ENCODE results near the gene FIBCD1. TPM values are rescaled to one million over a fixed set of nuclear protein-coding genes. Genes with fewer than 3 reads are reported as not detected.

The FIBCD1 gene
- polyA plus RNA-seq: 1 to 10 TPM in 1 of 4 donors, under 1 TPM in 1, not detected in 2; 0.35 to 1.5 TPM
- long read RNA-seq, donor 1: 0 reads
- long read RNA-seq, donor 2: 0 reads
- long read RNA-seq, donor 3: 0 reads
- long read RNA-seq, donor 4: 0 reads
- long read RNA-seq, donor 5: 0 reads
- long read RNA-seq, donor 6: 0 reads
- long read RNA-seq, donor 7: 0 reads
- long read RNA-seq, donor 8: 0 reads
- long read RNA-seq, donor 9: 0 reads
- long read RNA-seq, donor 10, partial matches to known transcripts: 0 of 1 reads
- long read RNA-seq, donor 10, other reads (novel, unspliced or antisense): 0 of 1 reads

- H3K4me3 ChIP-seq (ENCODE audit: low read depth in 1 of 3, low read length in 3 of 3): peak within 1 kb of the TSS; percentile 26 to 45 (median 37)
- H3K36me3 ChIP-seq (ENCODE audit: control insufficient read depth in 3 of 3, insufficient read depth in 2 of 3, low read depth in 1 of 3, low read length in 3 of 3): no peaks in the 10 kb centered on the region
- H3K4me1 ChIP-seq (ENCODE audit: control insufficient read depth in 3 of 3, insufficient read depth in 2 of 3, low read depth in 1 of 3, low read length in 2 of 3): peaks cover 0 to 5% (median 0%) of the 10 kb centered on the region in 3 donors
- WGBS, 3 donors: 0 to 1% (median 0%) methylated on average over 86 to 98 of the region's 98 CpGs
- peaks cover 8 to 77% (median 17%) of the 10 kb centered on the region in 3 donors for H3K27me3 ChIP-seq (ENCODE audit: control insufficient read depth in 3 of 3, insufficient read depth in 3 of 3, low read length in 3 of 3)
- no peaks in the 10 kb centered on the region for H3K9me3 ChIP-seq (ENCODE audit: control insufficient read depth in 2 of 2, insufficient read depth in 1 of 2, low read depth in 1 of 2, low read length in 1 of 2)
- H3K27ac ChIP-seq (ENCODE audit: low read depth in 1 of 3, low read length in 2 of 3): no peak within 1 kb of the TSS
- FAIRE-seq (no peak), DNase-seq (peak; percentile 45 to 58)
Measured at GRCh38 chr9:130938652-130939404, at the start of gene FIBCD1. TSS of gene FIBCD1 (minus strand) at chr9:130939247. CDS start at chr9:130938607, 640 bp downstream.

DNA sequence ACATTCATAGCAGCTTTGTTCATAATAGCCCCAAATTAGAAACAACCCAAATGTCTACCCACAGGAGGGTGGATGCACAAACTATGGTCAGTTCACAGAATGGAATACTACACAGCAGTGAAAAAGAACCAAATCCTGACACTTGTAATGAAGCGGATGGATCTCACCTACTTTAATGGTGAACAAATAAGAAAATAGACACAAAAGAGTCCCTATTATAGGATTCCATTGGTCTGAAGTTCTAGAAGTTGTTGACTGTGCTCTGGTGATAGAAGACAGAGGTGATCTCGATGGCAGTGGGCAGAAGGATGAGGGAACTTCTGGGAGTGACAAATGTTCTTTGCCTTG is 49.3 kb upstream of the FIBCD1 start:
- H3K36me3 ChIP-seq (ENCODE audit: control insufficient read depth in 3 of 3, insufficient read depth in 2 of 3, low read depth in 1 of 3, low read length in 3 of 3): no peaks in the 10 kb centered on the region
- H3K27ac ChIP-seq (ENCODE audit: low read depth in 1 of 3, low read length in 2 of 3): no peak overlapping the region
- no peaks in the 10 kb centered on the region for H3K9me3 ChIP-seq (ENCODE audit: control insufficient read depth in 2 of 2, insufficient read depth in 1 of 2, low read depth in 1 of 2, low read length in 1 of 2)
- no peaks in the 10 kb centered on the region for H3K4me1 ChIP-seq (ENCODE audit: control insufficient read depth in 3 of 3, insufficient read depth in 2 of 3, low read depth in 1 of 3, low read length in 2 of 3)
- DNase-seq (no peak), FAIRE-seq (no peak)
- WGBS, 3 donors: 77 to 92% (median 90%) methylated on average over 2 of the region's 2 CpGs
- no peak overlapping the region for H3K4me3 ChIP-seq (ENCODE audit: low read depth in 1 of 3, low read length in 3 of 3)
- H3K27me3 ChIP-seq (ENCODE audit: control insufficient read depth in 3 of 3, insufficient read depth in 3 of 3, low read length in 3 of 3): peaks cover 0 to 29% (median 2%) of the 10 kb centered on the region in 3 donors

GRCh38 chr9:130987738-130988399 is 48.8 kb upstream of the FIBCD1 start:
- FAIRE-seq: no peak
- WGBS, 3 donors: 63 to 76% (median 73%) methylated on average over 10 of the region's 10 CpGs
- H3K27me3 ChIP-seq (ENCODE audit: control insufficient read depth in 3 of 3, insufficient read depth in 3 of 3, low read length in 3 of 3): peaks cover 0 to 29% (median 2%) of the 10 kb centered on the region in 3 donors

DNA sequence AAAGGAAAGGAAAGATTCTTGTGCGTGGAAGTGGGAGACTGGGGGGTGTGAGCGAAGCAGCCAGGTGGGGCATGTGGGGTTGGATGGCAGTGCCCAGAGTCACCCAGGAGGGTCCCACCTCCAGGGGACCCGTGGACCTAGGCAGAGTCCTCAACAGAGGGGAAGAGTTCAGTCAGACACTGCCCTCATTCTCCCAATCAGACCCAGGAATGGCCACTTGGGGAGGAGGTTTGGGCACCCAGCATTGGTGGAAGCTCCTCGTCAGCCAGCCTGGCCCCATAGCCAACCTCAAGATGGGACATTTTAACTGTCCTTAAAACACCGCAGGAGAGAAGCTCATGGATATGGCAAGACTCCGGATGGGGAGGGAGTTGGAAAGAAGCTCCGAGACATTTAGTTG is 48.0 kb upstream of the FIBCD1 start:
- Histone ChIP-seq H3K27me3 (ENCODE audit: control insufficient read depth in 3 of 3, insufficient read depth in 3 of 3, low read length in 3 of 3) (peaks cover 0 to 29% (median 2%) of the 10 kb centered on the region in 3 donors), H3K36me3 (ENCODE audit: control insufficient read depth in 3 of 3, insufficient read depth in 2 of 3, low read depth in 1 of 3, low read length in 3 of 3) (no peaks in the 10 kb centered on the region), H3K27ac (ENCODE audit: low read depth in 1 of 3, low read length in 2 of 3) (no peak overlapping the region), H3K9me3 (ENCODE audit: control insufficient read depth in 2 of 2, insufficient read depth in 1 of 2, low read depth in 1 of 2, low read length in 1 of 2) (no peaks in the 10 kb centered on the region), H3K4me1 (ENCODE audit: control insufficient read depth in 3 of 3, insufficient read depth in 2 of 3, low read depth in 1 of 3, low read length in 2 of 3) (no peaks in the 10 kb centered on the region), H3K4me3 (ENCODE audit: low read depth in 1 of 3, low read length in 3 of 3) (no peak overlapping the region)
- 68 to 78% (median 77%) methylated on average over 7 of the region's 7 CpGs for WGBS, 3 donors
- FAIRE-seq (no peak), DNase-seq (no peak)

More at GRCh38 chr9:130987738-130988399, 48.8 kb upstream of the FIBCD1 start:
- Histone ChIP-seq H3K27ac (ENCODE audit: low read depth in 1 of 3, low read length in 2 of 3) (no peak overlapping the region), H3K4me1 (ENCODE audit: control insufficient read depth in 3 of 3, insufficient read depth in 2 of 3, low read depth in 1 of 3, low read length in 2 of 3) (no peaks in the 10 kb centered on the region), H3K36me3 (ENCODE audit: control insufficient read depth in 3 of 3, insufficient read depth in 2 of 3, low read depth in 1 of 3, low read length in 3 of 3) (no peaks in the 10 kb centered on the region), H3K9me3 (ENCODE audit: control insufficient read depth in 2 of 2, insufficient read depth in 1 of 2, low read depth in 1 of 2, low read length in 1 of 2) (no peaks in the 10 kb centered on the region), H3K4me3 (ENCODE audit: low read depth in 1 of 3, low read length in 3 of 3) (no peak overlapping the region)
- no peak for DNase-seq

GRCh38 chr9:130986356-130986965 is 47.4 kb upstream of the FIBCD1 start:
- peaks cover 0 to 25% (median 3%) of the 10 kb centered on the region in 3 donors for H3K27me3 ChIP-seq (ENCODE audit: control insufficient read depth in 3 of 3, insufficient read depth in 3 of 3, low read length in 3 of 3)
- no peak for DNase-seq
- FAIRE-seq: no peak
- 54 to 59% (median 57%) methylated on average over 24 of the region's 24 CpGs for WGBS, 3 donors
- H3K4me3 ChIP-seq (ENCODE audit: low read depth in 1 of 3, low read length in 3 of 3): no peak overlapping the region
- H3K36me3 ChIP-seq (ENCODE audit: control insufficient read depth in 3 of 3, insufficient read depth in 2 of 3, low read depth in 1 of 3, low read length in 3 of 3): no peaks in the 10 kb centered on the region
- no peak overlapping the region for H3K27ac ChIP-seq (ENCODE audit: low read depth in 1 of 3, low read length in 2 of 3)
- H3K9me3 ChIP-seq (ENCODE audit: control insufficient read depth in 2 of 2, insufficient read depth in 1 of 2, low read depth in 1 of 2, low read length in 1 of 2): no peaks in the 10 kb centered on the region
- no peaks in the 10 kb centered on the region for H3K4me1 ChIP-seq (ENCODE audit: control insufficient read depth in 3 of 3, insufficient read depth in 2 of 3, low read depth in 1 of 3, low read length in 2 of 3)

- Histone ChIP-seq H3K36me3 (ENCODE audit: control insufficient read depth in 3 of 3, insufficient read depth in 2 of 3, low read depth in 1 of 3, low read length in 3 of 3) (no peaks in the 10 kb centered on the region), H3K9me3 (ENCODE audit: control insufficient read depth in 2 of 2, insufficient read depth in 1 of 2, low read depth in 1 of 2, low read length in 1 of 2) (no peaks in the 10 kb centered on the region), H3K27me3 (ENCODE audit: control insufficient read depth in 3 of 3, insufficient read depth in 3 of 3, low read length in 3 of 3) (peaks cover 0 to 23% (median 5%) of the 10 kb centered on the region in 3 donors), H3K4me1 (ENCODE audit: control insufficient read depth in 3 of 3, insufficient read depth in 2 of 3, low read depth in 1 of 3, low read length in 2 of 3) (no peaks in the 10 kb centered on the region), H3K27ac (ENCODE audit: low read depth in 1 of 3, low read length in 2 of 3) (no peak overlapping the region), H3K4me3 (ENCODE audit: low read depth in 1 of 3, low read length in 3 of 3) (no peak overlapping the region)
- FAIRE-seq: no peak
- no peak for DNase-seq
- 56 to 61% (median 58%) methylated on average over 5 of the region's 5 CpGs for WGBS, 3 donors
Measured at GRCh38 chr9:130985606-130986162, 46.6 kb upstream of the FIBCD1 start.

DNA sequence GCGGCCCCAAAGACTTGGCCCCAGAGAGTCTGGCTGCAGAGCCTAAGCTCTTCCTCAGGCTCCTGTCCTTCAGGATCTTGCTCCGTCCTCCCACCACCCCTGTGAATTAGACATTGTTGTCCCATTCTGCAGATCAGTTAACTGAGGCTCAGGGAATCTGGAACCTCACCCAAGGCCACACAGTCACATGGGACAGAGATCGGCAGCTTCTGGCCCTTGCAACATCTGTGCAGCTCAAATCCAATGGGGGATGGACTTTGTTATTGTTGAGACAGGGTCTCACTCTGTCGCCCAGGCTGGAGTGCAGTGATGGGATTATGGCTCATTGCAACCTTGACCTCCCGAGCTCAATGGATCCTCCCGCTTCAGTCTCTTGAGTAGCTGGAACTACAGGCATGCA is 46.0 kb upstream of the FIBCD1 start:
- Histone ChIP-seq H3K4me1 (ENCODE audit: control insufficient read depth in 3 of 3, insufficient read depth in 2 of 3, low read depth in 1 of 3, low read length in 2 of 3) (no peaks in the 10 kb centered on the region), H3K27me3 (ENCODE audit: control insufficient read depth in 3 of 3, insufficient read depth in 3 of 3, low read length in 3 of 3) (peaks cover 0 to 17% (median 5%) of the 10 kb centered on the region in 3 donors), H3K36me3 (ENCODE audit: control insufficient read depth in 3 of 3, insufficient read depth in 2 of 3, low read depth in 1 of 3, low read length in 3 of 3) (no peaks in the 10 kb centered on the region), H3K27ac (ENCODE audit: low read depth in 1 of 3, low read length in 2 of 3) (no peak overlapping the region), H3K9me3 (ENCODE audit: control insufficient read depth in 2 of 2, insufficient read depth in 1 of 2, low read depth in 1 of 2, low read length in 1 of 2) (no peaks in the 10 kb centered on the region), H3K4me3 (ENCODE audit: low read depth in 1 of 3, low read length in 3 of 3) (no peak overlapping the region)
- no peak for FAIRE-seq
- 73 to 85% (median 76%) methylated on average over 6 of the region's 6 CpGs for WGBS, 3 donors
- no peak for DNase-seq

GRCh38 chr9:130984521-130984920 is 45.5 kb upstream of the FIBCD1 start:
- WGBS, 3 donors: 77 to 83% (median 79%) methylated on average over 8 of the region's 8 CpGs
- FAIRE-seq: no peak
- no peak for DNase-seq

More at GRCh38 chr9:130984521-130984920, 45.5 kb upstream of the FIBCD1 start:
- H3K4me3 ChIP-seq (ENCODE audit: low read depth in 1 of 3, low read length in 3 of 3): no peak overlapping the region
- no peaks in the 10 kb centered on the region for H3K4me1 ChIP-seq (ENCODE audit: control insufficient read depth in 3 of 3, insufficient read depth in 2 of 3, low read depth in 1 of 3, low read length in 2 of 3)
- no peak overlapping the region for H3K27ac ChIP-seq (ENCODE audit: low read depth in 1 of 3, low read length in 2 of 3)
- no peaks in the 10 kb centered on the region for H3K36me3 ChIP-seq (ENCODE audit: control insufficient read depth in 3 of 3, insufficient read depth in 2 of 3, low read depth in 1 of 3, low read length in 3 of 3)
- peaks cover 0 to 15% (median 5%) of the 10 kb centered on the region in 3 donors for H3K27me3 ChIP-seq (ENCODE audit: control insufficient read depth in 3 of 3, insufficient read depth in 3 of 3, low read length in 3 of 3)
- no peaks in the 10 kb centered on the region for H3K9me3 ChIP-seq (ENCODE audit: control insufficient read depth in 2 of 2, insufficient read depth in 1 of 2, low read depth in 1 of 2, low read length in 1 of 2)

Data from small intestine (tissue), 16 donors.